ENCODE results near the gene CSTB.

The CSTB gene

GRCh38 chr21:43789276-43790009 is 13.3 kb upstream of the CSTB start, which contains the start of gene RRP1:
Gene RRP1 (plus strand): TSS chr21:43789577. CDS start chr21:43789630, 53 bp downstream.
- DNase-seq, result peak; percentile 90

- no peak for DNase-seq
Observed at GRCh38 chr21:43786807-43787440, 10.8 kb upstream of the CSTB start.

GRCh38 chr21:43786300-43786806 is 10.2 kb upstream of the CSTB start:
- DNase-seq, result no peak

GRCh38 chr21:43785134-43785533 is 9.0 kb upstream of the CSTB start:
- no peak for DNase-seq

- no peak for DNase-seq
Observed at GRCh38 chr21:43783098-43783700, 7.1 kb upstream of the CSTB start.

DNA sequence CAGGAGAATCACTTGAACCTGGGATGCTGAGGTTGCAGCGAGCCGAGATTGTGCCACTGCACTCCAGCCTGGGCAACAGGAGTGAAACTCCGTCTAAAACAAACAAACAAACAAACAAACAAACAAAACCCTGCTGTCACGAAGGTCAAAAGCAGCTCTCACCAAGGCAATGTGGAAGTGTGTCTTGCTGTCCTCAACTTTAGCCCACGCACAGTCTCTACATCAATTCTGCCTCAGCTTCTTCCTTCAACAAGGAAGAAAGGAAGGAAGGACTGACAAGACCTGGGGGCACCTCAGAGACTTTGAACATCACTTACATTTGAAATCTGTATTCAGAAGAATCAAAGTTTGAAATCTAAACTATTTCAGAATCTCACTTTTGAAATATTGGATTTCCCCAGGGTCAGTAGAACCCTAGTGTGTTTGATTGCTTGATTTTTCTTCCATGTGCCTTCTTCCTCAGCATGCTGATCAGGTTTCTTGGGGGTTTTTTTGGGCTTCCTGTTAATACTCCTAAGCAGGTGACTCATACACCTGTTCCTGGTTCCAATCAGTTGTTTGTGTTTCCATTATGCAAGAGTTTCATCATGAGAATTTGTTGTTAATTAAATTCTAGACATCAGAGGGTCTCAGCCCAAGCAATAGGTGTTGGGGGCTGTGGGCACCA is 6.5 kb upstream of the CSTB start:
- DNase-seq, result no peak

DNA sequence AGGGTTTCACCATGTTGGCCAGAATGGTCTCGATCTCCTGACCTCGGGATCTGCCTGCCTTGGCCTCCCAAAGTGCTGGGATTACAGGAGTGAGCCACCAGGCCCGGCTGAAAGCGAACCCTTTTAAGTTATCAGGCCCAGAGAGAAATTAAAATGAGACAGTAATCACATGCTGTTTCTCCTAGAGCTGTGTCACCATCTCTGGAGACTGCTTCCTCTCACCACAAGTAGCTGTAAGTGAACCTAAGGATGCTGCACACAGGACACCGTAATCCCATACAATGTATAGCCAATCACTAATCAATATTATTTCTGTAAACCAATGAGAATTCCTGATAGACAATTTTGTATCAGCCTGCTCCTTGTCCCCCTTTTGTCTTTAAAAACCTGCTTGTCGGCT is 5.7 kb upstream of the CSTB start:
- DNase-seq, result no peak

DNA sequence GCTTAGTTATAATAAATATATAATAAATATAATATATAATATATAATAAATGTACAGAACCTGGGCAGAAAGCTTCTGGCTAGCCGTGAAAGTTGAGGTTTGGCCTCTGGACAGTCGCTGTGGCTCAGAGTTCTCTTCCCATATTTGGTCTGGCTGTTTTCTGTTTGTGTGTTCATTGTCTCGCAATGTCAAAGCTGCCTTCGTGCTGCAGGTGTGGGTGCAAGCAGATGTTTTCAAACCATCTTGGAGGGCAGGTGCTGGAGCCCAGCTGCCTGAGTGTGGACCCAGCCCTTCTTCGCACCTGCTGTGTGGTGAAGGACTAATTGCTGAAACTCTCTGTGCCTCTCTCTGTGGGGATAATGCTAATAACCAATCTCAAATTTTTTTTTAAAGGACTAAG is 3.6 kb upstream of the CSTB start:
- no peak for DNase-seq

DNA sequence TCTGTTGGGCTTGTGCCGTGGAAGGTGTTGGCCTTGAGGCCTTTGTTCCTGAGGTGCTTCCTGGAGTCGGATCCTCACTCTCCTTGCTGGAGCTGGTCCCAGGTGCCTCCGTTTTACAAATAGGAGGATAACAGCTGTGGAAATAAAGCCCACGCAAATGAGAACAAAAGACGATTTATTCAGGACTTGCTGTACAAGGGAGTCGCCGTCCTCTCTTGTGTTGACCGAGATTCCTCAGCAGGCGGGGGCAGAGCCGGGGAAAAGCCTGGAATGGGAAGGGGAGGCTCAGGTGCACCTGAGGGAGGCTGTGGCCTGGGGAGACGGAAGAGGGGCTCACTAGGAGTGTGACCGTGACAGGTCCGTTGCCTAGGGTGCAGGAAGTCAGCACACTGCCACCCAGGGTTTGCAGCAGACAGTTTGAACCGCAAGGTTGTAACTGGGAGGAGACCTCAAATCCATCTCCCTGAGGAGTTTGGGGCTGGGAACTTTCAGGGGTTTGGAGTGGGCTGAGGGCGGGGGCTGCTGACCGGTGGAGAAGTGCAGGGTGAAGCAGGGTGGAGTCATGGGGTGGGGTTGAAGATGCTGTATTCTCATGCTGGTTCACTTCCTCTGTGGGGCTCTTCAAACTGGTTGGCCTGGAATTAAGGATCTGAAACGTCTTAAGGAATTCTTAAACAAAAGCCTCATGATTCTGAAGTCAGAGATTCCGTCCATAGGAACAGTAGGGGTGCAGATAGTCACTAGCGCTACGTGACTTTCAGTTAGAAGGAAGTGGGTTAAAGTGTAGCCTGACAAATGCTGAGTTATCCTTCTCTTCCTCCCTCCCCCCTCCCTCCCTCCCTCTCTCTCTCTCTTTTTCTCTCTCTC is 2.6 kb upstream of the CSTB start:
- DNase-seq, result peak; percentile 58

DNA sequence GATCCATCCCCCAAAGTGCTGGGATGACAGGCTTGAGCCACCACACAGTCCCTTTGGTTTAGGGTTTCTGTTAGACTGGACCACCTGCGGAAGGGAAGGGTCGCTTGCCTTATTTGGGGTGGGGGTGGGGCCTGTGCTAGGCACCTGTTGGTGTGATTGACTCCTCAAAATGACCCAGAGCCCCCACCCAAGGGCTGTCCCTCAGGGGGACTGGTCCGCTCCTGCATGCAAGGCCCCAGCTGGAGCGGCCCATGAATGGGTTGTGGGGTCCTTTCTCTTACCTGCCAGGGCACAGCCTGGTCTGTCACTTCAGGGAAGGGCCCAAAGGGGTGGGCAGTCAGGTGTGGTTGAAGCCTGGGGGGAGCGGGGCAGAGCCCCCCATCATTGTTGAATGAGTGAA is 1.8 kb upstream of the CSTB start:
- DNase-seq, result no peak

- DNase-seq, result no peak
Observed at GRCh38 chr21:43775190-43775589, 918 bp downstream of the CSTB start.

DNA sequence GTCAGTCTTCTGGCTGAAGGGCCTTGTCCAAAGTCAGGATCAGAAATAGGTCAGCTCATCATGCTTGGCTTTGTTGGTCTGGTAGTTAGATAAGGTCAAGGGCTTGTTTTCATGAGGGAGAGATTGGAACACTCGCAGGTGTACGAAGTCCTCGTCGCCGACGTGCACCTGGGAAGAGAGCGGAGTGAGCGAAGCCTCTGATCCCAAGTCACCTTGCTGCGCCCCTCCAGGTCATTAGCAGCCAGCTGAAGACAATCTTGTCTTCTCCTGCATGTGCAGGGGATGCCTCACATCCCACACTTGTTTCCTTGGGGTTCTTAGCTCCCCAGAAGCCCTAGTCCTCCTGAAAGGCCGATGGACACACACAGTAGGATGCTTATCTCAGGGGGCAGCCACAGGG is 1.9 kb downstream of the CSTB start:
- no peak for DNase-seq

GRCh38 chr21:43772425-43772821 is 3.7 kb downstream of the CSTB start:
- no peak for DNase-seq

DNA sequence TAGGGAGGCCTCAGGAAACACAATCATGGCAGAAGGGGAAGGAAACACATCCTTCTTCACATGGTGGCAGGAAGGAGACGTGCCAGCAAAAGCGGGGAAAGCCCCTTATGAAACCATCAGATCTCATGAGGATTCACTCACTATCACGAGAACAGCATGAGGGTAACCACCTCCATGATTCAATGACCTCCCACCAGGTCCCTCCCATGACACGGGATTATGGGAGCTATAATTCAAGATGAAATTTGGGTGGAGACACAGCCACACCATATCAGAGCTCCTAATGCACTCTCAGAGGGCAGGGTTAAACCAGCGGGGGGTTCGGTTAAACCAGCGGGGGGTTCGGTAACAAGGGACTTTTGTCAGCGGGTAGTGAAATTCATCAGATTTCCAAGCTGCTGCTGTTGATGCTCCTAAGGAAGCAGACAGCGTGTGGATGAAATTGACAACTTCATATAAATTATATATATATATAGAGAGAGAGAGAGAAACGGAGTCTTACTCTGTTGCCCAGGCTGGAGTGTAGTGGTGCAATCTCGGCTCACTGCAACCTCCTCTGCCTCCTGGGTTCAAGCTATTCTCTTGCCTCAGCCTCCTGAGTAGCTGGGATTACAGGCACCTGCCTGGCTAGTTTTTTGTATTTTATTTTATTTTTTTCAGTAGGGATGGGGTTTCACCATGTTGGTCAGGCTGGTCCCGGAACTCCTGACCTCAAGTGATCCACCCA is 4.2 kb downstream of the CSTB start:
- DNase-seq, result peak; percentile 21

DNA sequence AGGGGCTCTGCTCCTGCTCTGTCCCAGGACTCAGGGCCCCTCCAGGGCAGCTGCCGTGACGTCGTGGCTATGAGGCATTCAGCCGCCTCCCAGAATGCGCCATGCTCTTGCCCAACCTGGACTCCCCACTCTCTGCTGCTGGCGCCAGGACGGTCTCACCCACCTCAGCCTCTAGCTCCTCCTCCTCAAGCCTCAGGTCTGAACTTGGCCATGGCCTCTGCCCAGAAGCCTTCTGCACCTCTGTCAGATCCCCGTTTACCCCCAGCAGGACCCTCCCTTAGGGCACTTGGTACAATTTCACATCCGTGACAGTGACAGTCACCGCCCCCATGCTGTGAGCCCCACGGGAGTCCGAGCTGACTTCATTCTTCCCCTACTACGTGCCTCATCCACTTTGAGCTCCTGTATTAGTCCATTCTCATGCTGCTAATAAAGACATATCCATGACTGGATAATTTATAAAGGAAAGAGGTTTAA is 4.9 kb downstream of the CSTB start:
- no peak for DNase-seq

GRCh38 chr21:43770066-43770655 is 5.9 kb downstream of the CSTB start:
- DNase-seq, result no peak

- DNase-seq, result no peak
Observed at GRCh38 chr21:43769325-43769958, 6.7 kb downstream of the CSTB start.

DNA sequence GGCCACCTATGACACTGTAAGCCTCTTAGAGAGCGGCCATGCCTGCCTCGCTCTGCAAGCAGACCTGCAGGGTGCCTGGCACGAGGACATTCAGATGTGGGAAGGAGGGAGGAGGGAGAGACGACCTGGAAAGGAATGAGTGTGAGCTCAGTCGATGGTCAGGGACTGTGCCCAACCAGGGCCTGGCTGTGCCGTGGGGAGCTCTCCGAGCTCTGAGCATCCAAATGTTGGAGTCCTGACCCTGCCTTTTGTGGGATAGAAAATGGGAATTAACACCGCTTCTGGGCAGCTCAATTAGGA is 7.3 kb downstream of the CSTB start:
- no peak for DNase-seq

DNA sequence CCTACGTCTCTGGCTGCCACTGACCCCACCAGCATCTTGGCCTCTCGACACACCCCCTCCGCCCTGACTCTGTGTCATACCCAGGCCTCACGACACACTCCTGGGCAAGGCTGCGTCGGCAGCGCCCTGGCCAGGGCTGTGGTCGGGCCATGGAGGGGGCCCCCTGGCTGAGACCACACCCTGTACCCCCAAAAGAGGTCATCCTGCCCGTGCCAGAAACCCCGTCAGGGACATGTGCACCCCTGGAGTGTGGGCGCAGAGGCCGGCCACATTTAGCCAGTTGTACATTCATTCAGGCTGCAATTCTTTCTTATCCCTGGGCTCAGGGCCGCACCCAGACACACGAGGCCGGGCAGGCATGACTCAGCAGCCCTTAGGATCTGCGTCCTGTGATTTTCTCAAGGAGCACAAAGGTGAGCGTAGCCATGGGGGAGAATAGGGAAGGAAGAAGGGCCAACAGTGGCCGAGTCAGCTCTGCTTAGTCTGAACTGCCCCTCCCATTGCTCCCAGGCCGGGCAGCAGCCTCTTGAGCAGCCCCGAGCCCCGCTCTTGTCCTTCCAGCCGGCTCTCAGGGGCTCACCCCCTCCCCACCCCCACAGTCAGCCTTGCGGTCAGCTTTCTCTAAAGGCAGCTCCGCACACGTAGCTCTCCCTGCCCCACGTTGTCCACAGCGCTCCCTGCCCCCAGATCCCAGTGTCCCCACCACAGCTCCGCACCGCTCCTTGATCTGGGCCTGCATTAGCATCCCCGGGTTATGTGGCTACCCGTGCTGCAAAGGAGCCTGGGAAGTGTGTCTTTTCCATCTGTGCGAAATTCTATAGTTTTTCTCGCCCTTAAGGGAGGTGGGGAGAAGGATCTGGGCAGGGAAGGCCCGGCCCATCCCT is 7.9 kb downstream of the CSTB start:
- peak; percentile 56 for DNase-seq

All from fibroblast of skin of scalp (primary cell).